AG04450 (cell line): ENCODE data around the gene LDHA. TPM values are rescaled to one million over a fixed set of nuclear protein-coding genes. Genes with fewer than 3 reads are reported as not detected.

Source experiments
- CTCF ChIA-PET: fragments of 300-600, 350-600 bp; formaldehyde crosslinking; extraction: SDS; loops from one replicate; lab custom pipeline; 2022; ENCODE audit warnings: antibody characterized with exemption, inconsistent platforms; lab: Charles Lee
- POLR2A ChIA-PET: fragments of 350-600 bp; formaldehyde crosslinking; extraction: SDS; loops from one replicate; lab custom pipeline; 2021; ENCODE audit warnings: antibody characterized with exemption, inconsistent platforms; lab: Yijun Ruan, JAX
- DNase-seq: peaks from one replicate; pipeline ENCODE4 v3.0.0-alpha.2; 2011; ENCODE audit warnings: low read depth, low spot score
- H3K27ac ChIP-seq: one replicate; pipeline ENCODE4 v1.5.1; 2012; ENCODE audit warnings: low read depth, low read length, control low read depth
- H3K27me3 ChIP-seq: one replicate; pipeline ENCODE4 v1.6.0; 2012; ENCODE audit warnings: low read length; ENCODE audit not compliant: control insufficient read depth, insufficient read depth
- H3K4me3 ChIP-seq: 2 replicates; pipeline ENCODE4 v1.5.1; 2011; ENCODE audit warnings: mild to moderate bottlenecking, low read depth, low read length, control low read depth
- H3K9me3 ChIP-seq: 2 replicates; pipeline ENCODE4 v1.5.1; 2012; ENCODE audit warnings: low read length; ENCODE audit not compliant: control insufficient read depth, insufficient read depth
- CTCF ChIP-seq: IDR thresholded peaks from 2 replicates; pipeline ENCODE4 v1.5.1; 2011; ENCODE audit warnings: low read depth, low read length, control low read depth, inconsistent platforms
- polyA plus RNA-seq: library from polyadenylated mRNA; depleted of rRNA; stranded (reverse); fragments of >200 nt; gene quantifications from 2 replicates; pipeline ENCODE4 v1.2.3, GENCODE V29; 2011; rRNA removed
- small RNA-seq: library from RNA; depleted of rRNA; stranded (forward); fragments of <200 nt; gene quantifications from one replicate; pipeline ENCODE3, GENCODE V24; 2012; ENCODE audit warnings: low read depth; ENCODE audit not compliant: insufficient read length

Gene LDHA
- polyA plus RNA-seq, 1 experiment = 887 TPM

- H3K27ac ChIP-seq = no peak overlapping the region
- no peak overlapping the region for H3K4me3 ChIP-seq
- no peaks in the 10 kb centered on the region for H3K9me3 ChIP-seq
- ChIA-PET CTCF (no interaction called here), POLR2A (no interaction called here)
- no peak for TF ChIP-seq CTCF
- DNase-seq = no peak
- H3K27me3 ChIP-seq = peaks cover 4% of the 10 kb centered on the region
These were observed 54.9 kb downstream of the LDHA start for GRCh38 chr11:18449251-18449650.

- Histone ChIP-seq H3K27me3 (peaks cover 9% of the 10 kb centered on the region), H3K27ac (no peak overlapping the region), H3K9me3 (peaks cover 4% of the 10 kb centered on the region; the same call in 1 of the 2 replicates), H3K4me3 (no peak overlapping the region)
- CTCF ChIA-PET = interaction anchor here (0.6 kb wide), 1 partner anchor 11 kb away, joined by 3 read pairs; no protein-coding TSS in a partner anchor
- TF ChIP-seq CTCF = no peak
- DNase-seq = no peak
- POLR2A ChIA-PET = no interaction called here
These were observed 58.6 kb downstream of the LDHA start for GRCh38 chr11:18452927-18453326.

GRCh38 chr11:18455686-18456372 lies 61.5 kb downstream of the LDHA start, which contains the start of gene LDHAL6A:
Gene LDHAL6A (plus strand): TSS chr11:18455856. CDS start chr11:18456681, 825 bp downstream.
- ChIA-PET POLR2A (no interaction called here), CTCF (no interaction called here)
- no peak for DNase-seq
- TF ChIP-seq CTCF = no peak
- Histone ChIP-seq H3K27ac (no peak within 1 kb of the TSS), H3K4me3 (peak within 1 kb of the TSS; percentile 22; the same call in 1 of the 2 replicates), H3K9me3 (peaks cover 4% of the 10 kb centered on the region; the same call in 1 of the 2 replicates), H3K27me3 (peaks cover 6% of the 10 kb centered on the region)

- Histone ChIP-seq H3K4me3 (no peak overlapping the region), H3K27me3 (peaks cover 6% of the 10 kb centered on the region), H3K9me3 (peaks cover 4% of the 10 kb centered on the region; the same call in 1 of the 2 replicates), H3K27ac (no peak overlapping the region)
- no peak for TF ChIP-seq CTCF
- ChIA-PET CTCF (no interaction called here), POLR2A (no interaction called here)
- DNase-seq = no peak
These were observed 63.1 kb downstream of the LDHA start for GRCh38 chr11:18457450-18457849.

Small RNA genes within 50 kb of the gene (small RNA-seq; reads per million reads assigned to genes)
- gene MIR3159 = not detected

Other genes with a start within 250 kb of the LDHA start
- gene MRGPRX4, start 221.7 kb upstream of the LDHA start, polyA plus RNA-seq = not detected in 2 replicates
- gene SAA4, start 157.8 kb upstream of the LDHA start, polyA plus RNA-seq = not detected in 2 replicates
- not detected in 2 replicates for gene SAA2, start 145.9 kb upstream of the LDHA start, polyA plus RNA-seq
- gene SAA1, start 128.3 kb upstream of the LDHA start, polyA plus RNA-seq = not detected in 2 replicates
- 12.5 and 14.9 TPM in 2 replicates for gene HPS5, start 72.4 kb upstream of the LDHA start, polyA plus RNA-seq
- 40.0 and 53.2 TPM in 2 replicates for gene GTF2H1, start 72.0 kb upstream of the LDHA start, polyA plus RNA-seq
- 0.10 TPM in 1 of 2 replicates, not detected in the other for gene LDHC, start 17.8 kb downstream of the LDHA start, polyA plus RNA-seq
- not detected in 2 replicates for gene LDHAL6A, start 61.3 kb downstream of the LDHA start, polyA plus RNA-seq
- 118 and 125 TPM in 2 replicates for gene TSG101, start 132.4 kb downstream of the LDHA start, polyA plus RNA-seq
- 20.3 and 27.6 TPM in 2 replicates for gene UEVLD, start 194.2 kb downstream of the LDHA start, polyA plus RNA-seq
- gene MISFA, start 205.2 kb downstream of the LDHA start, polyA plus RNA-seq = 0.50 and 1.3 TPM in 2 replicates
- 13.7 and 18.6 TPM in 2 replicates for gene SPTY2D1, start 239.8 kb downstream of the LDHA start, polyA plus RNA-seq